CD4-positive, CD25-positive, alpha-beta regulatory T cell (primary cell): ENCODE data around the gene FGF1. TPM values are rescaled to one million over a fixed set of nuclear protein-coding genes. Genes with fewer than 3 reads are reported as not detected.

ENCODE experiments used
- ATAC-seq, 2 donors: fragments of 150-1000 bp; cut with Tn5 transposase; one replicate each; pipeline ENCODE4 v1.10.0; 2021; ENCODE audit warnings: low read depth in 2 of 2, moderate number of reproducible peaks in 2 of 2, moderate library complexity in 1 of 2
- DNase-seq, 3 donors: peaks; one replicate each; pipeline versions ENCODE4 v3.0.0 to v3.0.0-alpha.2; 2012 to 2022; ENCODE audit warnings: mixed read lengths in 1 of 3
- H3K27ac ChIP-seq: one replicate; pipeline ENCODE4 v1.7.0; 2013; ENCODE audit warnings: mild to moderate bottlenecking, low read length; ENCODE audit not compliant: insufficient read depth, poor library complexity, severe bottlenecking
- H3K27me3 ChIP-seq: one replicate; pipeline ENCODE4 v1.7.0; 2013; ENCODE audit warnings: low read length; ENCODE audit not compliant: control insufficient read depth, insufficient read depth
- H3K36me3 ChIP-seq: one replicate; pipeline ENCODE4 v1.7.0; 2013; ENCODE audit warnings: mild to moderate bottlenecking, low read length, moderate library complexity; ENCODE audit not compliant: control insufficient read depth, insufficient read depth
- H3K4me1 ChIP-seq: 2 replicates; pipeline ENCODE4 v1.7.0; 2013; ENCODE audit warnings: mild to moderate bottlenecking, low read length; ENCODE audit not compliant: insufficient read depth, control insufficient read depth, poor library complexity, severe bottlenecking
- H3K4me3 ChIP-seq: one replicate; pipeline ENCODE4 v1.7.0; 2013; ENCODE audit warnings: low read depth, mild to moderate bottlenecking, low read length, moderate library complexity
- H3K9me3 ChIP-seq, 2 experiments: 1 replicate in 1 of 2; 2 replicates in 1 of 2; pipeline ENCODE4 v1.7.0; 2013; ENCODE audit warnings: low read length in 2 of 2, mild to moderate bottlenecking in 1 of 2, moderate library complexity in 1 of 2; ENCODE audit not compliant: control insufficient read depth in 2 of 2
- H3K27ac Mint-ChIP-seq, 3 donors: one replicate each; pipeline ENCODE4 v1.8.0; 2020 to 2022; ENCODE audit warnings: mild to moderate bottlenecking in 3 of 3, mixed read lengths in 3 of 3, moderate library complexity in 2 of 3
- H3K27me3 Mint-ChIP-seq: one replicate; pipeline ENCODE4 v1.8.0; 2022; ENCODE audit warnings: mild to moderate bottlenecking, mixed read lengths
- H3K36me3 Mint-ChIP-seq: one replicate; pipeline ENCODE4 v1.8.0; 2020; ENCODE audit warnings: mixed read lengths
- H3K4me1 Mint-ChIP-seq, 4 donors: one replicate each; pipeline ENCODE4 v1.8.0; 2020 to 2022; ENCODE audit warnings: mixed read lengths in 4 of 4, mild to moderate bottlenecking in 1 of 4
- H3K4me3 Mint-ChIP-seq, 4 donors: one replicate each; pipeline ENCODE4 v1.8.0; 2020 to 2022; ENCODE audit warnings: mild to moderate bottlenecking in 4 of 4, mixed read lengths in 4 of 4, moderate library complexity in 3 of 4
- H3K9me3 Mint-ChIP-seq, 7 donors: one replicate each; pipeline ENCODE4 v1.8.0; 2020 to 2022; ENCODE audit warnings: mixed read lengths in 7 of 7, mild to moderate bottlenecking in 3 of 7, moderate library complexity in 2 of 7
- polyA plus RNA-seq, 4 donors: library from polyadenylated mRNA; unstranded; fragments of 300-500 nt; fragmentation: Illumina TruSeq; gene quantifications; one replicate each; pipeline ENCODE4 v1.2.3, GENCODE V29; 2021
- total RNA-seq: library from RNA; stranded (reverse); gene quantifications from one replicate; pipeline ENCODE4 v1.2.3, GENCODE V29; 2022

Gene FGF1
- total and polyA plus RNA-seq, 5 donors from 2014 or later, result not detected

DNA sequence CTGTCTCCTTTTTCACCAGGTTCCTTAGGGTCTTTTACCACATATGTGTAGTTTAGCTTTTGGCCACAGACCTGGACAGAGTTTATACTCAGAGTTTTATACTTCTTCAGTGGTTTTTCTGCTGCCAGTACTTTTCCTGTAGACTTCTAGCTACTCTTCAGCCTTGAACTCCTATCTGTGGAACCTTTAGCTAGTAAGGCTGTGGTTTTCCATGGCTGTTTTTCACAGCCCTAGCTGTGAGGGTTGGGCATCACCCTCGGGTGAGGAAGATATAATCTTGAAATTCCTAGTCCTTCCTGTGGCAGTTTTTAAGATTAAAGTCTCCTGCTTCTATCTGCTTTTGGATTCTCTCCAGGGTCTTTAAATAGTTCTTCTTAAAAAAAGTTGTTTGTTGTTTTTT, 109.1 kb downstream of the FGF1 start:
- Mint-ChIP-seq H3K9me3 (peaks cover 0 to 7% (median 1%) of the 10 kb centered on the region in 7 donors), H3K27me3 (peaks cover 16% of the 10 kb centered on the region), H3K36me3 (peaks cover 5% of the 10 kb centered on the region), H3K27ac (no peak overlapping the region), H3K4me1 (peaks cover 4 to 26% (median 16%) of the 10 kb centered on the region in 4 donors), H3K4me3 (no peak overlapping the region)
- H3K4me3 ChIP-seq, result no peak overlapping the region
- H3K27ac ChIP-seq, result no peak overlapping the region
- ATAC-seq (no peak), DNase-seq (no peak)
- peaks cover 6% of the 10 kb centered on the region for H3K27me3 ChIP-seq
- no peaks in the 10 kb centered on the region for H3K36me3 ChIP-seq
- peaks cover 12% of the 10 kb centered on the region for H3K4me1 ChIP-seq
- peaks cover 5 to 6% of the 10 kb centered on the region in 2 experiments for H3K9me3 ChIP-seq

DNA sequence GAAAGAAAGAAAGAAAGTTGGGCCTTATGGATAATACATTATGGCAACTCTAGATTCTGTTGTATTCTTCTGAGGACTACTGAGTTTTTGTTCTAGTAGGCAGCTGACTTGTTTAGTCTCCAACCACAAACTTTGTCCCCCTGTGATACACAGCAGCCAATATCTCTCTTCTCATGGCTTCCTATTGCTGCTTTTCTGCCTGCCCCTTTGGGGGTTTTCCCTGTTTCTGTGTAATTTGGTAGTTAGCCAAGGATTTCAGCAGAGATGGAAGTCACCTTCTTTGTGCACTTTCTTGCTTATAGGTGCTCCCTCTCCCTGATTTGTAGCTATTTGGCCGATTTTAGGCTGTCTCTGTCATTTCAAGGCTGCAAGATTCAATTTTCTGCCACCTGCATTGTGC, 109.6 kb downstream of the FGF1 start:
- Histone ChIP-seq H3K36me3 (no peaks in the 10 kb centered on the region), H3K27ac (no peak overlapping the region), H3K4me3 (no peak overlapping the region), H3K9me3 (peaks cover 5 to 6% of the 10 kb centered on the region in 2 experiments), H3K27me3 (peaks cover 6% of the 10 kb centered on the region), H3K4me1 (peaks cover 12% of the 10 kb centered on the region)
- Mint-ChIP-seq H3K36me3 (peaks cover 5% of the 10 kb centered on the region), H3K27me3 (peaks cover 12% of the 10 kb centered on the region), H3K9me3 (peaks cover 0 to 7% (median 1%) of the 10 kb centered on the region in 7 donors), H3K27ac (no peak overlapping the region), H3K4me1 (peaks cover 4 to 21% (median 12%) of the 10 kb centered on the region in 4 donors), H3K4me3 (no peak overlapping the region)
- ATAC-seq (no peak), DNase-seq (no peak)

- Histone ChIP-seq H3K9me3 (no peaks in the 10 kb centered on the region), H3K4me1 (no peaks in the 10 kb centered on the region), H3K27me3 (peaks cover 3% of the 10 kb centered on the region), H3K27ac (no peak overlapping the region), H3K36me3 (no peaks in the 10 kb centered on the region), H3K4me3 (no peak overlapping the region)
- Mint-ChIP-seq H3K9me3 (no peaks in the 10 kb centered on the region), H3K27me3 (peaks cover 10% of the 10 kb centered on the region), H3K27ac (no peak overlapping the region), H3K4me1 (no peaks in the 10 kb centered on the region), H3K4me3 (no peak overlapping the region), H3K36me3 (no peaks in the 10 kb centered on the region)
- no peak for DNase-seq
- no peak for ATAC-seq
Observed at GRCh38 chr5:142572006-142572405, 113.9 kb downstream of the FGF1 start.

- Histone ChIP-seq H3K4me3 (no peak overlapping the region), H3K36me3 (no peaks in the 10 kb centered on the region), H3K27ac (no peak overlapping the region), H3K4me1 (no peaks in the 10 kb centered on the region), H3K9me3 (no peaks in the 10 kb centered on the region), H3K27me3 (no peaks in the 10 kb centered on the region)
- DNase-seq (no peak), ATAC-seq (no peak)
- Mint-ChIP-seq H3K27me3 (peaks cover 10% of the 10 kb centered on the region), H3K9me3 (no peaks in the 10 kb centered on the region), H3K27ac (no peak overlapping the region), H3K36me3 (no peaks in the 10 kb centered on the region), H3K4me1 (no peaks in the 10 kb centered on the region), H3K4me3 (no peak overlapping the region)
Observed at GRCh38 chr5:142571371-142571770, 114.5 kb downstream of the FGF1 start.

DNA sequence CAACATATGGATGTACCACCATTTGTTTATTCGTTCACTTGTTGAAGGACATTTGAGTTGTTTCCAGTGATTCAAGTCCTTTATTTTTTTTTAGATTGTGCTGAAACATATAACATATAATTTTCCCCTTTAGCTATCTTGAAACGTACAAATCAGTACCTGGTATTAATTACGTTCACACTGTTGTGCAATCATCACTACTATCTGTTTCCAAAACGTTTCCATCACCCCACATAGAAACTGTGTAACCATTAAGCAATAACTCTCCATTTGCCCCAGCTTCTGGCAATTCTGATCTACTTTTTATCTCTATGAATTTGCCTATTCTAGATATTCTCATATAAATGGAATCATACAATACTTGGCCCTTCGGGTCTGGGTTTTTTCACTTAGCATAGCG, 116.0 kb downstream of the FGF1 start:
- Mint-ChIP-seq H3K36me3 (no peaks in the 10 kb centered on the region), H3K4me3 (no peak overlapping the region), H3K27ac (no peak overlapping the region), H3K4me1 (no peaks in the 10 kb centered on the region), H3K9me3 (peaks cover 0 to under 1% (median 0%) of the 10 kb centered on the region in 7 donors), H3K27me3 (peaks cover 10% of the 10 kb centered on the region)
- DNase-seq, result no peak
- no peak overlapping the region for H3K27ac ChIP-seq
- no peaks in the 10 kb centered on the region for H3K9me3 ChIP-seq
- H3K4me3 ChIP-seq, result no peak overlapping the region
- peaks cover 4% of the 10 kb centered on the region for H3K27me3 ChIP-seq
- no peaks in the 10 kb centered on the region for H3K4me1 ChIP-seq
- no peaks in the 10 kb centered on the region for H3K36me3 ChIP-seq
- ATAC-seq, result no peak

- Mint-ChIP-seq H3K27ac (no peak overlapping the region), H3K27me3 (peaks cover 10% of the 10 kb centered on the region), H3K4me1 (no peaks in the 10 kb centered on the region), H3K9me3 (peaks cover 0 to 2% (median 0%) of the 10 kb centered on the region in 7 donors), H3K36me3 (no peaks in the 10 kb centered on the region), H3K4me3 (no peak overlapping the region)
- no peak overlapping the region for H3K27ac ChIP-seq
- no peaks in the 10 kb centered on the region for H3K36me3 ChIP-seq
- ATAC-seq (no peak), DNase-seq (no peak)
- no peaks in the 10 kb centered on the region for H3K4me1 ChIP-seq
- no peak overlapping the region for H3K4me3 ChIP-seq
- H3K9me3 ChIP-seq, result no peaks in the 10 kb centered on the region
- H3K27me3 ChIP-seq, result peaks cover 4% of the 10 kb centered on the region
Observed at GRCh38 chr5:142568996-142569335, 116.9 kb downstream of the FGF1 start.

- Mint-ChIP-seq H3K9me3 (peaks cover 0 to 2% (median 0%) of the 10 kb centered on the region in 7 donors), H3K36me3 (no peaks in the 10 kb centered on the region)
- no peak for ATAC-seq
Observed at GRCh38 chr5:142568283-142568995, 117.5 kb downstream of the FGF1 start.

DNA sequence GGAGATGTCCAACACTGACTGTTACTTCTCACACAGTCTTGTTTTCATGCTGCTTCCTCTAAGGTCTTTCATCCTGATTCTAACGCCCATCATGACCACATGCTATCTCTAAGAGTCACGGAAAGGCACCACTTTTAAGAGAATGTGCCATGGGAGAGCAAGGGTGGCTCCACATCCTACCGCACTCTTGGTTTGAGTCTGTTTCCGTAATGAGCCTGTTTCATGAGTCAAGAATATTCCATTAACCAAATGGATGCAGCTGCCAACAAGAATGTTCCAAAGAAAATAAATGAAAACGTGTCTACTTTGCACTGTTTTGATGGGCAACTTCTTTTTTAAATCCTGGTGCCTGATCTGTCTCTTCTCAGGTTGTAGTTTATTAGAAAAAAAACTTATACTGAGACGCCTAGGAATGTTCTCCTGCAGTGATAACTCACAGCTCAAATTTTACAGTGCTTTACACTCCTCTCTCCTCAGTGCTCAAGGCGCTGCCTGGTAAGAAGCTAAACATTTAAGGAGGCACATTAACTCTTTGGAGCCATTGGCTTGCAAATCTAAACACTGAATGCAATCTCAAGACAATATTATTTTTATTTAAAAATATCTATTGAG, 124.3 kb downstream of the FGF1 start:
- Histone ChIP-seq H3K9me3 (no peaks in the 10 kb centered on the region), H3K27me3 (peaks cover 4% of the 10 kb centered on the region), H3K27ac (no peak overlapping the region), H3K4me1 (no peaks in the 10 kb centered on the region), H3K36me3 (no peaks in the 10 kb centered on the region), H3K4me3 (no peak overlapping the region)
- Mint-ChIP-seq H3K27ac (no peak overlapping the region), H3K27me3 (peaks cover 5% of the 10 kb centered on the region), H3K36me3 (peaks cover 4% of the 10 kb centered on the region), H3K4me1 (no peaks in the 10 kb centered on the region), H3K4me3 (no peak overlapping the region), H3K9me3 (peaks cover 0 to 2% (median 0%) of the 10 kb centered on the region in 7 donors)
- no peak for DNase-seq
- ATAC-seq, result no peak

More at GRCh38 chr5:142568283-142568995, 117.5 kb downstream of the FGF1 start:
- Mint-ChIP-seq H3K27ac (no peak overlapping the region), H3K4me1 (no peaks in the 10 kb centered on the region), H3K4me3 (no peak overlapping the region), H3K27me3 (peaks cover 10% of the 10 kb centered on the region)
- no peaks in the 10 kb centered on the region for H3K36me3 ChIP-seq
- H3K4me3 ChIP-seq, result no peak overlapping the region
- no peak overlapping the region for H3K27ac ChIP-seq
- peaks cover 4% of the 10 kb centered on the region for H3K27me3 ChIP-seq
- no peak for DNase-seq
- H3K9me3 ChIP-seq, result no peaks in the 10 kb centered on the region
- no peaks in the 10 kb centered on the region for H3K4me1 ChIP-seq
